Renal cortex interstitium (tissue), 15 donors: Measurements from ENCODE around the gene OR51F2. TPM values are rescaled to one million over a fixed set of nuclear protein-coding genes. Genes with fewer than 3 reads are reported as not detected.
"Not testable (repeated sequence)": the region's sequence is repeated elsewhere in the genome, so short reads cannot be mapped to it uniquely, and the experiment has no call there.

Experiments used
- DNase-seq, 11 donors: peaks; one replicate each; pipeline ENCODE4 v3.0.0-alpha.2; 2013; ENCODE audit warnings: low read depth in 9 of 11, low spot score in 4 of 11; ENCODE audit errors: extremely low read depth in 1 of 11
- long read RNA-seq, 16 experiments: transcript quantifications; one replicate each; lab custom pipeline, GENCODE V29; 2026
- polyA plus RNA-seq, 3 donors: library from polyadenylated mRNA; unstranded; fragments of 120-200 nt; gene quantifications; one replicate each; pipeline ENCODE4 v1.2.1, GENCODE V29; 2013; ENCODE audit not compliant: insufficient read length in 3 of 3

Gene OR51F2
- polyA plus RNA-seq: not detected
- long read RNA-seq, donor 1: 0 reads
- long read RNA-seq, donor 2: 0 reads
- long read RNA-seq, donor 3: 0 reads
- long read RNA-seq, donor 4: 0 reads
- long read RNA-seq, donor 5: 0 reads
- long read RNA-seq, donor 6: 0 reads
- long read RNA-seq, donor 7: 0 reads
- long read RNA-seq, donor 8: 0 reads
- long read RNA-seq, donor 9: 0 reads
- long read RNA-seq, donor 10, partial matches to known transcripts: 0 of 1 reads
- long read RNA-seq, donor 10, other reads (novel, unspliced or antisense): 0 of 1 reads
- long read RNA-seq, donor 11: 0 reads
- long read RNA-seq, donor 12: 0 reads
- long read RNA-seq, donor 13: 0 reads
- long read RNA-seq, donor 14: 0 reads
- long read RNA-seq, donor 15: 0 reads
- long read RNA-seq, donor 16: 0 reads

GRCh38 chr11:4821021-4821420 lies at the start of gene OR51F2:
Gene OR51F2, plus strand, starts transcription at chr11:4821321. Its CDS starts 101 bp downstream, at chr11:4821422.
- DNase-seq: no peak

- no peak for DNase-seq
Observed at GRCh38 chr11:4782454-4782853, 38.7 kb upstream of the OR51F2 start.

GRCh38 chr11:4797206-4797605 lies 23.9 kb upstream of the OR51F2 start:
- DNase-seq: no peak

GRCh38 chr11:4798427-4799183 lies 22.5 kb upstream of the OR51F2 start:
- DNase-seq: no peak

- not testable (repeated sequence) for DNase-seq
Observed at GRCh38 chr11:4801316-4801715, 19.8 kb upstream of the OR51F2 start.

GRCh38 chr11:4804280-4804679 lies 16.8 kb upstream of the OR51F2 start, which contains the start of gene OR52R1:
Gene OR52R1, minus strand, starts transcription at chr11:4804380. Its CDS starts 0 bp downstream, at chr11:4804380.
- no peak for DNase-seq

GRCh38 chr11:4808476-4808875 lies 12.6 kb upstream of the OR51F2 start:
- no peak for DNase-seq

GRCh38 chr11:4809246-4809645 lies 11.9 kb upstream of the OR51F2 start:
- no peak for DNase-seq

GRCh38 chr11:4825132-4825531 lies 4.0 kb downstream of the OR51F2 start:
- no peak for DNase-seq

- peak in 7 of 11 donors; percentile 8 to 34 (median 12) for DNase-seq
Observed at GRCh38 chr11:4826425-4826824, 5.3 kb downstream of the OR51F2 start.

GRCh38 chr11:4830346-4830745 lies 9.2 kb downstream of the OR51F2 start:
- DNase-seq: peak in 7 of 11 donors; percentile 13 to 43 (median 30)

GRCh38 chr11:4830909-4831308 lies 9.8 kb downstream of the OR51F2 start:
- DNase-seq: no peak

- no peak for DNase-seq
Observed at GRCh38 chr11:4839851-4840549, 18.9 kb downstream of the OR51F2 start.

GRCh38 chr11:4848908-4849532 lies 27.9 kb downstream of the OR51F2 start, which contains the start of gene OR51S1:
Gene OR51S1, minus strand, starts transcription at chr11:4849208. Its CDS starts 0 bp downstream, at chr11:4849208.
- no peak for DNase-seq

- no peak for DNase-seq
Observed at GRCh38 chr11:4851033-4851432, 29.9 kb downstream of the OR51F2 start.

- DNase-seq: not testable (repeated sequence)
Observed at GRCh38 chr11:4854286-4854685, 33.2 kb downstream of the OR51F2 start.

GRCh38 chr11:4862447-4863236 lies 41.5 kb downstream of the OR51F2 start:
- DNase-seq: no peak

- DNase-seq: no peak
Observed at GRCh38 chr11:4863876-4864275, 42.8 kb downstream of the OR51F2 start.
